Activated T-cell treated with anti-CD3 and anti-CD28 coated beads for 24 hours (primary cell): ENCODE measurements around the gene YPEL4.

ENCODE experiments used
- DNase-seq: peaks from one replicate; pipeline ENCODE4 v3.0.0-alpha.2; 2020; ENCODE audit warnings: low read depth

YPEL4 gene

DNA sequence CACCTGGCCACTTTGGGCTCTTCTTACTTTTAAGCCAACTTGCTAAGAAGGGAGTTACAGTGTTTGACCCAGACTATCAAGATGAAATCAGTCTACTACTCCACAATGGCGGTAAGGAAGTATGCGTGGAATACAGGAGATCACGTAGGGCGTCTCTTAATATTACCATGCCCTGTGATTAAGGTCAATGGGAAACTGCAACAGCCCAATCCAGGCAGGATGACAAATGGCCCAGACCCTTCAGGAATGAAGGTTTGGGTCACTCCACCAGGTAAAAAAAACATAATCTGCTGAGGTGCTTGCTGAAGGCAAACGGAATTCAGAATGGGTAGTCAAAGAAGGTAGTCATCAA lies 1.0 kb upstream of the YPEL4 start:
- DNase-seq: no peak

DNA sequence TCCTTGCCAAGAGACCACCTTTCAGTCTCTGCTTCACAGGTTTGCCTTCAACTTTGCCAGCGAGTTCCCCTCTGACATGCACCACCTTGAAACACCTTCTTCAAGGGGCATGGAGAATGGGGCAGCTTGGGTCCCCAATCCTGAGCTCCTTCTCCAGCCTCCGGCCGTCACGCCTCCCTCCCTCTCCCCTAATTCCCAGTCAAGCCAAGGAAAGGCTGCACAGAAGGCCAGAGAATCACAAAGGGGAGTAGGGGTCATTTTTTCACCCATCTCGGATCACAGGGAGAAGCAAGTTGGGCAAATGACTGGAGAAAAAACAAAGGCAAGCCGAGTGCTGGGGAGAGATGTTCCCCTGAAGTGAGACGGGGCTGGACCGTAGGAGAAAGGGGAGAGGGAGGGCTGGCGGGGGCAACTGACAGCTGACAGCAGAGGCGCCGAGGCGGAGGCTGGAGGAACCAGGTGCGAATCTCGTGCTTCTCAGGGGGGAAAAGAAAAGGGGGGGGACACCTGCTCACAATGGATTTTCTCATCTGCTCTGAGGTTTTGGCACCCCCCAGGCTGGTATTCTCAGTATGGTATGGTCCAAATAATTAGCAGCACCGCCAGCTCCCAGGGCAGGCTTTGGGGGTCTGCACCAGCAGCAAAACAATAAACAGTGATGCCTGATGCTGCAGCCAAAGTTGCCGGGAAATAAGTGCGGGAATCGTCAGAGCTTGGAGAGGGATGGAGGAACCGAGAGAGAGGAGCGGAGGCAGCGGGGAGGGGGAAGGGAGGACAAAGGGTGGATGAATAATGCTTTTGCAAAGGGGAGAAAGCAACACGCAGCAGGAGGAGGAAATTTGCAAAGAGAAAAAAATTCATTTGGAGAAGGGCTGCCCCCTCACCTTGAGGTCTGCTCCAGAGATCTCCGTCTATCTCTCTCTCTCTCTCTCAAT lies 644 bp downstream of the YPEL4 start:
- DNase-seq: no peak

DNA sequence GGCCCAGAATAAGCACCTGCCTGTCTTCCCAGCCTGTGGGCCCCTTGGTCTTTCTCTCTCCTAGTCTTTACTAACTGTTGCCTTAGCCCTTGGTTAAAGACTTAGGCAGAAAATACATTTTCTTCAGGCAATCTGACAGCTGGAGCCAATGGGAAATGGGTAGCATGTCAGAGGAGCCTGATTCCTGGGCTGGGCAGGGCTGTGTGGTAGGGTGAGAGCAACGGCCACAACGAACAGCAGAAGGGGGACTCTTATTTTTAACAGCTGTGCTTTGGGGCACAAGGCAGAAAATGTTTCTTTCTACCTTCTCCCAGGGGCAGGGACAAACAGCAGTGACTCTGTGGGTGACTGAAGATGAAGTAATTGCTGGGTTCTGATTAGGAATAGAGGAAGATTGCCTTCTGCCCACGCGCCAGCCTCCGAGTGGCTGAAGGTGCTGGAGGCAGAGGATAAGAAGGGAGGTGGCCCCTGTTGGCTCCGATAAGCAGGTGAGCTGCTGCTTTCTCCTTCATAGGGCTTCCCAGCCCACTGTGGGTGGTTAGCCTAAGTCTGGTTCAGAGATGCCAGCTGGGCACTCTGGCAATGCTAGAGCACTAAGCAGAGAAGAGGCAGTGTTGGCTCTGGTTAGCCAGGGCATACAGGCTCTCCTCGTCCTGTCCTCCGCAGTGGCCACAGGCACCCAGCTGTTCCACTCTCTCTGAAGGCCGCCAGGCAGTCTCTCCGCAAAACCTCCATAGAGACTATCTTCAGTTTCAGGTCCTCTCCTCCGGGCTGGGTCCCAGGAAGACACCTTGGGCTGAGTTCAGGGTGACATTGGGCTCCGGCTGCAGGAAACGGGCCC lies 1.5 kb downstream of the YPEL4 start:
- no peak for DNase-seq

DNA sequence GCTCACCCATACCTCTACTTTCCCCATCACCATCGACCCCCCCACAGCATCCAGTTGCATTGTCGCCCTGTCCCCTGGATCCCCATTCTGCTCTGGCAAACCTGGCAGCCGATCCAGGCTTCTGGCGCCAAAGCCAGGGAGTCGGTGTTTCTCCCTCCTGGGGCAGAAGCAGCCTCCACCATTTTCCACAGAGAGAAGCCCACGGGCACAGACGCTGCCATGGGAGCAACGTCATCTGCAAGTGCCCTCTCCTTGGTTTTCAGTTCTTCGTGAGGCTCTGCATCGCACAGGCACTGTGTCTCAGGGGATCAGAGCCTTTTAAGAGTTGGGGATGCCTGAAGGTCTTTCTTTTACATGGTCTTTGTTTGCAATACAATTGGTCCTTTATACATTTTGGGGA lies 2.3 kb downstream of the YPEL4 start:
- DNase-seq: no peak

DNA sequence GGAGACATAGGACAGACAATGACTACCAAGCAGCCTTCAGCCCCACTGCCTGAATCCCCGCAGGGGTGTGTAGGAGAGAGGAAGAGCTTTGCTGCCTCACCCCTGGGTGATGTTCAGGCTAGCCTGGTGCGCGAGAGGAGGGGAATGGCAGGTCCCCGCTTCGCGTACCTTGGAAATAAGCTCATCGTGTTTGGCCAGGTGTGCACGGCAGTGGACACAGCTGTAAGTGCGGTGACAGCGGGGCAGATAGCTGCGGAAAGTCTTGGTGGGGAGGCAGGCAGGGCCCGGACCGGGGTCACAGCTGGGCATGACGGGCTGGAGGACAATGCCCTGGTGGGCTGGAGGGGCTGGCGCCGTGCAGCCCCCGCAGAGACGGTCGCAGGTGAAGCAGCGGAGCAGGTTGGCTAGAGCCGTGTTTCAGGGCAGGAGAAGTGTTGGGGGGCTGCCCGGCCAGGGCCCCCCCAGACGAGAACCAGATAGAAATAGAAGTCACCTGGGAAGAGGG lies 2.9 kb downstream of the YPEL4 start:
- no peak for DNase-seq

DNA sequence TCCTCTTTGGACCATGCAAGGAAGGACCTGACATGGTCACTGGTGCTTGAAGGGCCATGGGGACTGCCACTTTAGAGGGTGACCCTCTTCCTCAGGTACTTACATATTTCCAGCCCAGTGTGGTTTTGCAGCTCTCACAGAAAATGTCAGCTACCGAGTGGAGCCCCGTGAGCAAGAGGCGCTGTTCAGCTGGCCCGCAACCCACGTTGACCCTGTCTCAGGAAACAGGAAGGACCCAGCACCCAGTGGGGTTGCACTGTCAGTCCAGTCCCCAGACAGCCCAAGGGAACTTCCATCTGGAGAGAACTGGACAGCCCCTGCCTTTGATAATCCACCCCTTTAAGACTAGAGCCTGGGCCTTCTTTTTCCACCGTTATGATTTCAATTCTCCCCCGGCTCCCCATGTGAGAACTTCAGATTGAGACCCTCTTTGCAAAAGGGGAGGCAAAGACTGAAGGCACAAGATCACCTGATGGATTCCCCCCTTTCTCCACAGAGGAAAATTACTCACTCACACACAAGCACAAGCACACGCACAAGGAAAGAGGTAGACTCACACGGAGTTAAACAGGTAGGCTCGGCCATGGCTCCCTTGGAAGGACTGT lies 3.4 kb downstream of the YPEL4 start:
- no peak for DNase-seq

DNA sequence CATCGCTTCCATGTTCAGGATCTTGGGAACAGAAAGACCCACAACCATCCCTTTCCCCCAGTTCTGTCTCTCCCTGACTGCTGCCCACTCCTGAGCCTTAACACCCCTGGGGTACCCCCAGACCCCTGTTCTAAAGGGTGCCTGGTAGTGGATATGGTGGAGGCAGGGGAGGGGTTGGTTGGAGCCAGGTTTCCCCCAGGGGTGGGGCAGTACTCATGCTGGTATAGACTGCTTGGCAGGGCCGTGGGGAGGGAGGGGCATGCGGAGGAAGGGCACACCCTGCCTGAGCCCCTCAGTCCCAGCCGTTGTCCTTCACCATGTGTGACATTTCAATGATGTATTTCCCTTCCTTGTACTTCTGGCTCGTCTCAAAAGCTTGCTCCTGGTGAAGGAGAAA lies 4.0 kb downstream of the YPEL4 start:
- no peak for DNase-seq

DNA sequence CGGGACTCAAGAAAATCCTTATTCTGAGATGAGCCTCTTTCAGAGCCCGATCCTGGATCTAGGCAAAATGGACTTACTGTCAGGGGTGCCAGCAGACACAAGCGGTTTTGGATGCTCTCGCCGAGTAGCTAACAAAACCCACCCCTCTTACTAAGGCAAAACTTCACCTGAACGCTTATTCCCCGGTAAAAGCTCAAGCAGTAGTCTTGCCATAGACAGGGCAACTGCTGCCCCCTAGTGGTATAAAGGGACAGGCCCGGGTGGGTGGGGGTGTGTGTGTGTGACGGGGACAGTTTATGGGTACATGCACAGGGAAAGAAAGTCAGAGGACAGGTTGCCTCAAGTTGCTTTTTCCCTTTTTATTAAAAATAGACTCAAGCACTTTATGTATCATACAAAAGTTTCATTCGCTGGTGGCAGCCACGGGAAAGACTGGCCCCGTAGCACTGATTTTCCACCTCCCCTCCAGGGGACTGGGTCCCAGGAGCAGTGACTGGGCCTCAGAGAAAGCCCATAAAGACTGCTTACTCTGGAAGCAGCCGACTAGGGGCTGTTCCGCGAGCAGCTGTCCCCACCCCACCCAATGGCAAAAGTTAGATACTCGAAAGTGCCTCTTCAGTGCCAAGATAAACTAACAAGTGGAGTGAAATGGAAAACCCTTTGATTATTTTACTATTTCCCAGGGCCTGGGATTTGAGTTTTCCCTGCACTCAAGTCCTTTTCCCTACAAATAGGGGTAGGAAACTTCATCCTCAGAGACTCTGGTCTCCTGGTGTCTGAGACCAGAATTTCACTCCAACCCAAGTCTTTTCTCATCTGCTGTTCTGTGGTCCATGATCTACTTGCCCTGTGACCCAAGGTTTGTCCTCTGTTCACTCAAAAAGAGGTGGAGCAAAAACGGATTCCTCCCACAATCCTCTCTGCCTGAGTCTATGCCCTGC lies 4.7 kb downstream of the YPEL4 start:
- DNase-seq: peak; percentile 78

DNA sequence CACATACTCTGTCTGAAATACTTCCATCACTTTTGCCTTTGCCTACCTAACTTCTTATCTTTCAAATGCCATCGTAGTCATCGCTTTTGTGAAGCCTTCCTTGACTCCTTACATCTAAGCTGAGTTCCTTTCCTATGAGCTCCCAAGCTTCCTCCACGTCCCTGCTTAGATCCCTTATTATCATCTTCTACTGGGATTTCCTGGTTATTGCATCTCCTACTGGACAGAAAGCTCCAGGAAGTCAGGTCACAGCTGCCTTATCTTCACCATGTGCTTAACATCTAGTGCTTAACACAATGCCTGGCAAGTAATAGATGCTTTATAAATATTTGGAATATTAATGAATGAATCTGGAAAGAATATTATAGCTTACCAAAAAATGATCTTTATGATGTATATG lies 5.9 kb downstream of the YPEL4 start:
- DNase-seq: no peak

DNA sequence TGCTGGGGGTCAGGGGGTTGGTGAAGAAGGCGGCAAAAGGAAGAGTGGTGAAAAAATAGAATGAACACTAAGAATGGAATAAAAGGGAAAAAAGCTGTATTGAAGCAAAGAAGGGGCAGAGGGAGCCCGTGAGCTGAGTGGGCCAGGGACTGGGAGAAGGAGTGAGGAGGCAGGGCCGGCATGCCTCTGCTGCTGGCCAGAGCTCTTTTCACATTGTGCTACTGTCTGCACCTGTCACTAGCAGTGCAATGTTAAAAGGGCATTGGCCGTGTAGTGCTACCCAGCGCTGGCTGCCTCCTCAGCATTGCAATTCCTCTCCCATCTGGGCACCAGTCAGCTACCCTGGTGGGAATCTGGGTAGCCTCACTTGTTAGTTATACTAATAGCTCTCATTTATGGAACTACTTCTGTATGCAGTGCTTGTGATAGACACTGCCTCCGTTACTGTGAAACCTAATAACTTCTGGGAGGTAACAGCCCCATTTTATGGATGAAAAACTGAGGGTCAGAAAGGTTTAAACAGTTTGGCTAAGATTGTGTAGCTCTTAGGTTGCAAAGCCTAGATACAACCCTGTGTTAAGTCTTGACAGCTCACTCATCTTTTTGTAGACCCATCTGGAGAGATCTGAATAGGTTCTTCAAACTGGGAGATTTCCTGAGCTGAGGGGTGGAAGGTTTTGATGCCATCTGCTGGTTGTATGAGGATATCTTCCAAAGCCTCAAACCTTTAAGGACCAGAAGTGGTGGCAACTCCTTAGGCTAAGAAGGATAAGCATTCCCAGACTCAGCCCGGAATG lies 8.5 kb downstream of the YPEL4 start:
- no peak for DNase-seq

DNA sequence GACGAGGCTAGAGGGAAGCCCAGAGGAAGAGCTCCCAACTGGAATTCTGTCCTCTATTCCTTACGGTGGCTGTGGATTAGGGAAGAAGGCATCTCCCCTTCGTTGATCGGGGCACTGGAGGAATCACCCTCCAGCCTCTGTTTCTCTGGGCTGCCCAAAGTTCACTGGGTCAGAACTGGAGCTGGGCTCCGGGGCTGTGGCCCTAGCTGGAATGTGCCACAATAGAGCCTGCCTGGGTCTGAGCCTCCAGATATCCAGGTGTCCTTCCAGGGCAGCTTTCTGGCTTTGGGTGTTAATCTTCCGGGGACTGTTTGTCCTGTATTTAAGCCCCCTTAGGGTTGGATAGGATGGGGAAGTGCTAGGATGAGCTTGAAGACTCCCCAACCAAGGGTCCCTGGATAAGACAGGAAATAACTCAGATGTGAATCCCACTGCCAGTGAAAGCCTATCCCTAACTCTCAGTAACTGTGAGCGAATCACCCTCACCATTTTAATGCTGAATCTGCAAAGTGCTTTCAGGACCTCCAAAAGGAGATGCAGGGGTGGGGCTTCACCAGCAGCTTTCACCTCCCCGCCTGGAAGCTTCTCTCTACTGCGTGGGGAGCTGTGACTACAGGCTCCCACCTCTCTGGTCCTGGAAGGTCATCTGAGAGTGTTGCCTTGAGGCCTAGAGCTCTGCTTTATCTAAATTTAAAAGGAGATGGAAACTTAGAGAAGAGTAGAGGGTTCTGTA lies 9.5 kb downstream of the YPEL4 start:
- no peak for DNase-seq

DNA sequence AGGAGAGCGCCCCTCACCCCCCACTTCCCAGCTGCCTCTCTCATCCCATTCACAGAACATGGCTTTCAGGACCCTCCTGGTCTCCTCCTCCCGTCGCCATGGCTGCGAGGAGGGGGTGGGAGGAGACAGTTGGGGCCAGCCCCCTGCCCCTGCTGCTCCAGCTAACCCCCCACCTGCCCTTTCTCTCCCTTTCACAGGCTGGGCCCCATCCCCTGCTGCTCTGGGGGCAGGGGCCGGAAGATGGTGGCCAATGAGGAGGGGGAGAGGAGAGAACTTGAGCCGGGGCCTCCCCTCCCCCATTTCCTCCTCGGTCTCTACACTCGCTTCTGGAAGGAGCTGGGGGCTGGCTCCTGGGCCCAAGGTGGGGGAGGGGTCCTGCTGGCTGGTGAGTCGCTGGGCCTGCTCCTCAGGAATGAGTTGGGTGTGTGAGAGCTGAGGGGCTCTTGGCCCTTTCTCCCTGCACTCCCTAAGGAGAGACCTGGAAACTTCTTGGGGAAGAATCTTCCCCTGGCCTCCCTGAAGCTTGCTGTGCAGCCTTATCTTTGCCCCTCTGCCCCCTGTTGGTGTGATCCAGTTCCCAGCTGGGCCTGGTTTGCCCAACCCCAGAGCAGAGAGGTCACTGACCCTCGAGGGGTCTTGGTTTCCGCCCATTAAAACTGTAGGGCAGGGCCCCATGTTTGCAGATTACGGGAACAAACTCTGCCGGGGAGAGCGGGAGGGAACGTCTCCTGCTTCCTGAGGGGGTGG lies 10.2 kb downstream of the YPEL4 start:
- DNase-seq: no peak

DNA sequence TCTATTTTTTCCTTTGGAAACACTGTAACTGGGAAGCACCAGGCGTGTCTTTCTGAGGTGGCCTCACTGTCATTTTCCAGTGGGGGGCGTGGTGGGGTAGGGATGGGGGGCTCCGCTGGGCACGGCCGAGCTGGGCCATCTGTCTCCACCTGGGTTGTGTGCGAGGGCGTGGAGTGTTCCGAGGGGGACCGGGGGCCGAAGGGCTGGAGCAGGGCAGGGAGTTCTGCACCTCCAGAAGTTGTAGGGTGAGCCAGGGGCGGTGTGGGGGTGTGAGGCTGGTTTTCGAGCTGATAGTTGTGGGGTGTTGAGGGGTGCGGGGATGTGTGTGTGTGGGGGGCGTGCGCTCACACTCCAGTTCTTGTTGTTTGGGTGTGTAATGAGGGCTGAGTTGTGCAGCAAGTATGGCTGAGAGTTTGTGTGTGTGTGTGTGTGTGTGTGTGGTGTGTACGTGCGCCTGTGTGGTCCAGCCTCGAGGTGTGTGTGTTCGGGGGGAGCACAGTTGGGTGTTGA lies 10.8 kb downstream of the YPEL4 start:
- no peak for DNase-seq

DNA sequence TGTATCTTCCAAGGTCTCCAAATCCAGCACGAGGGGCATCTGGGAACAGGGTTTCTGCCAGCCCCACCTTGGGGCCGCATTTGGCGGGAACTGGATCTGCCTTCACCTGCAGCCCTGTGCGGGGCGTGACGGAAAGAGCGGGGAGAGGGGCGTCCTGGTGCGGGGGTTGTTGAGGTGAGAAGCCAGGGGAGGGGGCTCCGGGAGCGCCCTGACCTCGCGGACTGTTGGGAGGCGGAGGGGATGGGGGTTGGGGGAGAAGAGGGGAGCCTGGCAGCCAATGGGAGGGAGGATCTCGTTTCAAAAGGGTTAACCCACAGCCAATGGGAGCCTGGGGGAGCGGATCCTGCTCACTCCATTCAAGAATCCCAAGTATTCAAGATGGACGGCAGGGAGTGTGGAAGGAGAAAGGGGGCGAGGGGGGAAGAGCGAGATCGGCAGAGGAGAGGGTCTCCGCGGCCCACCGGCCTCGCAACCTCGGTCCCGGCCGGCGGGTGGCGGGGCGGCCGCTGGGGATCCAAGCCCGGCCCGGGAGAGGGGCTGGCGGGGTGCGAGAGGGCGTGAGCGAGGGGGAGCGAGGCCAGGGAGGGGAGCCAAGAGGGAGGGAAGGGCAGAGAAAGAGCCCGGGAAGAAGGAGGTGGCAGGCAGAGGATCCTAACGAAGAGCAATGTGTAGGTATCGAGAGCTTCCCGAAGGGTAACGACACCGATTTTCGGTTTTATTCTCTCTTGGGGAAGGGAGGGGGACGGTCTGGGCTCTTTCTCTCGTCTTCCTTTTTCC lies 11.5 kb downstream of the YPEL4 start:
- no peak for DNase-seq

DNA sequence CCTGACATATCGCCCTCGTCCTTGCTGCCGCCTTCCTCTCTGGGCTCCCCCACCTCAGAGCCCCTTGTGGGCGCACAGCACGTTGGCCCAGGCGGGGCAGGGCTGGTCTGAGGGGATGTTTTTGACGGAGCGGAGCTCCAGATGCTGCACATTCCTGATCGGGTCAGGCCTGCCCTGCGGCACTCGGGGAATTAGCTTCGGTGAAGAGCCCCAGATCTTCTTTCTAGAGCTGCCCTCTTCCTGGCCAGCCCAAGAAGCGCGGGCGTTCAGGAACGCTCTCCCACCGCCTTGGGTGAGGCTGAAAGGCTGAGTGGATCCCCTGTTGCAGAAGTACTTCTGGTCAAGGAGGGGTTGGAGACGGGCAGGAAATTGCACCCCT lies 12.1 kb downstream of the YPEL4 start:
- no peak for DNase-seq

DNA sequence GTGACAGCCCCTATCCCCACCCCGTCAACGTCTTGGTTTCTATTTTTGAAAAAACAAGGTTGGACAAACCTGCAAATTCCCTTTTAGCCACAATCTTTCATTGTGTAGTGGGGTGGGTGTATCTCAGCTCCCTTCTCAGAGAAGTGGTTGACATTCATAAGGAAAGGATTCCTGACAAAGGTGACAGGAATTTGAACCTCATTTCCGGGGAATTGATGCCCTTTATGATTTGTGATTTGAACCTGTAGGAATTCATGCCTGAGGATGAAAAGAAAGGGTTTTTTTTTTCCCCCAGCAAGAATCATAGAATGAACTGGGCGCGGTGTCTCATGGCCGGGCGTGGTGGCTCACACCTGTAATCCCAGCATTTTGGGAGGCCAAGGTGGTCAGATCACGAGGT lies 14.5 kb downstream of the YPEL4 start:
- no peak for DNase-seq

DNA sequence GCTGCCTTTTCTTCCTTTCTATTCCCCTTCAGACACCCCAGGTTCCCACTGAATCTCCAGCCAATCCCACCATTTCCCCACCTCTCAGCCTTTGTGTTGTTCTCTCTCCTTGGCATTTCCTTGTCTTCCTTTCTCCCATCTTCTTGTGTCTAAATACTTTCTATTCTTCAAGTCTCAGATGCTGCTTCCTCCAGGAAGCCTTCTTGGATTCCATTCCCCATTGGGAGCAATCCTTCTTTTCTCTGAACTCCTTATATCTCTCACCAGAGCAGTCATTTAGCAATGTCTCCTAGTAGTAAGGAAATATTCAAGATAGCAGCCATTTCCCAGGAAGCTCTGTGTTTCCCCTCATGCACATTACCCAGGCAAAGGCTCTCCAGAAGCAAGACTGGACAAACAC lies 15.4 kb downstream of the YPEL4 start:
- DNase-seq: no peak

DNA sequence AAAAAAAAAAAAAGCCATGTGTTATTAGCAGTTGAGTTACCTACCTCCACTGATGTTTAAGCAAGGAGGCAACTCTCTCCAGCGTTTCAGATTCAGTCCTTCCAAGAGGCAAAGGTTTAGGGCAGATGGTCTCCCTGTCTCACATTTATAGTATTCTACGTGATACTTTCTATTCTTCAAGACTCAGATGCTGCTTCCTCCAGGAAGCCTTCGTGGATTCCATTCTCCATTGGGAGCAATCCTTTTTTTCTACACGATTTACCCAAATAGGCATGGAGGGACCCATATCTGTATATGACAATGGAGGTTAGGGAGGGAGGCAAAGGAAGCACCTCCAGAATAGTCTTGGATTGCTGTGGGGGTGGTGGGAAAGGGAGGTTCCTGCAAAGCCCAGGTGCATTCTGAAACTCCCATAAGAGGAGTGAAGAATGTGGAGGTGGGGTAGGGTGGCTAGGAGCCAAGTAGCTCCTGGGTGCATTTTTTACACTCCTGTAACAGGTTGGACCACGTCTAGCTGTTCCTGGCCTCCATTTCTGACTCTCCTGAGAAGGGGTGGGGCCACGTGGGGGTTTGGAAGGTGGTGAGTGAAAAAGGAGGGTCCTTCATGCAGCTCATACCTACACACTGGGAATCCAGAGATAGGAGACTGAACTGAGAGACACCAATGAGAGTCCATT lies 16.2 kb downstream of the YPEL4 start:
- DNase-seq: no peak
